K562 (cell line): ENCODE results near the gene CSNK1A1. TPM values are rescaled to one million over a fixed set of nuclear protein-coding genes. Genes with fewer than 3 reads are reported as not detected.

Experiments
- BHLHE40 ChIP-seq: IDR thresholded peaks from 2 replicates; pipeline ENCODE4 v1.6.1; 2011; ENCODE audit warnings: low read length, improper control_type of control experiment
- GABPA ChIP-seq: fragments of 200-800 bp; sonication (Bioruptor generic); conservative IDR thresholded peaks from 2 replicates; pipeline ENCODE4 v1.6.1; 2016; ENCODE audit warnings: low read depth, missing genetic modification characterization, missing compliant biosample characterization
- GABPB1 ChIP-seq: sonication (generic); formaldehyde crosslinking; IDR thresholded peaks from 2 replicates; pipeline ENCODE4 v1.8.0; 2022; ENCODE audit warnings: mild to moderate bottlenecking, missing genetic modification reagents
- HNRNPLL ChIP-seq: fragments of 200-400 bp; formaldehyde crosslinking; IDR thresholded peaks from 2 replicates; pipeline ENCODE4 v1.6.1; 2017; ENCODE audit warnings: low read length, low read depth, mild to moderate bottlenecking; ENCODE audit not compliant: poor library complexity, severe bottlenecking
- HSF4 ChIP-seq: fragments of 250-450 bp; sonication (Bioruptor Pico); IDR thresholded peaks from 2 replicates; pipeline ENCODE4 v2.1.2; 2022; ENCODE audit warnings: mild to moderate bottlenecking, moderate library complexity, borderline replicate concordance
- NFIC ChIP-seq: fragments of 450-650 bp; IDR thresholded peaks from 2 replicates; pipeline ENCODE4 v1.6.1; 2017; ENCODE audit warnings: mild to moderate bottlenecking, inconsistent platforms
- NFYB ChIP-seq: IDR thresholded peaks from 2 replicates; pipeline ENCODE4 v1.6.1; 2011; ENCODE audit warnings: mild to moderate bottlenecking, moderate library complexity; ENCODE audit not compliant: insufficient read length; ENCODE audit errors: extremely low read depth
- NKRF ChIP-seq: fragments of 450-650 bp; IDR thresholded peaks from 2 replicates; pipeline ENCODE4 v1.6.1; 2016; ENCODE audit warnings: borderline replicate concordance
- NR2C2 ChIP-seq, 2 experiments: fragments of 200-800 bp in 1 of 2; sonication (Bioruptor generic) in 1 of 2; sonication (generic) in 1 of 2; formaldehyde crosslinking in 1 of 2; IDR thresholded peaks; 2 replicates each; pipeline versions ENCODE4 v1.6.1 to v1.8.0; 2016 to 2022; ENCODE audit warnings: mild to moderate bottlenecking in 1 of 2, missing compliant biosample characterization in 1 of 2, missing genetic modification characterization in 1 of 2, missing genetic modification reagents in 1 of 2
- POLR2B ChIP-seq: fragments of 450-650 bp; IDR thresholded peaks from 2 replicates; pipeline ENCODE4 v1.6.1; 2018; ENCODE audit warnings: low read depth; ENCODE audit not compliant: partially characterized antibody
- SMARCC2 ChIP-seq: fragments of 450-650 bp; IDR thresholded peaks from 2 replicates; pipeline ENCODE4 v1.6.1; 2017; ENCODE audit warnings: antibody characterized with exemption, moderate library complexity, mild to moderate bottlenecking, low read depth
- TAF1 ChIP-seq: IDR thresholded peaks from 2 replicates; pipeline ENCODE4 v1.6.1; 2011; ENCODE audit warnings: mild to moderate bottlenecking, low read length, moderate library complexity; ENCODE audit not compliant: insufficient read depth, control insufficient read depth, severe bottlenecking; ENCODE audit errors: extremely low read depth
- U2AF1 ChIP-seq: fragments of 200-400 bp; formaldehyde crosslinking; optimal IDR thresholded peaks from 2 replicates; pipeline ENCODE3; 2017; ENCODE audit warnings: mild to moderate bottlenecking, low read depth, low read length, moderate library complexity
- ZNF184 ChIP-seq: sonication (generic); formaldehyde crosslinking; IDR thresholded peaks from 2 replicates; pipeline ENCODE4 v1.5.0; 2020; ENCODE audit warnings: missing genetic modification reagents
- ZNF239 ChIP-seq: fragments of 250-450 bp; sonication (Bioruptor Pico); IDR thresholded peaks from 2 replicates; pipeline ENCODE4 v1.4.0; 2020; ENCODE audit warnings: mild to moderate bottlenecking
- ZNF445 ChIP-seq: fragments of 250-450 bp; sonication (Bioruptor Pico); IDR thresholded peaks from 2 replicates; pipeline ENCODE4 v1.4.0; 2020; ENCODE audit warnings: low read depth, mild to moderate bottlenecking, moderate library complexity
- ZNF589 ChIP-seq: fragments of 200-800 bp; sonication (Bioruptor generic); IDR thresholded peaks from 2 replicates; pipeline ENCODE4 v1.6.1; 2016; ENCODE audit warnings: low read depth, missing genetic modification characterization, missing compliant biosample characterization
- polyA plus RNA-seq, 8 experiments: library from polyadenylated mRNA; depleted of rRNA in 4 of 8; stranded (reverse) in 5 of 8; unstranded in 3 of 8; fragments of >200 nt; fragmentation: Nextera tagmentation in 2 of 8; fragmentation: Illumina TruSeq in 1 of 8; extraction: Ambion mirVana in 2 of 8; extraction: Trizol in 1 of 8; gene quantifications; 2 replicates each; pipeline versions ENCODE4 v1.2.1 to v1.2.3, GENCODE V29; 2011 to 2014; ENCODE audit warnings: inconsistent platforms in 1 of 8, missing spikeins in 1 of 8
- total RNA-seq, 7 experiments: library from RNA; depleted of rRNA in 6 of 7; stranded (reverse); fragments of >200 nt in 6 of 7; fragmentation: Illumina TruSeq in 2 of 7; extraction: Trizol in 2 of 7; gene quantifications; 2 replicates each; pipeline versions ENCODE4 v1.2.1 to v1.2.3, GENCODE V29; 2011 to 2021; ENCODE audit warnings: low replicate concordance in 1 of 7
- TF ChIP-seq, protein P1 (sequence below), 3 experiments: fragments of 200-800 bp in 1 of 3; sonication (Bioruptor generic) in 1 of 3; sonication (generic) in 1 of 3; formaldehyde crosslinking in 1 of 3; IDR thresholded peaks; 2 replicates each; pipeline versions ENCODE4 v1.6.1 to v1.8.0; 2016 to 2022; ENCODE audit warnings: mild to moderate bottlenecking in 2 of 3, missing compliant biosample characterization in 2 of 3, missing genetic modification characterization in 2 of 3, missing genetic modification reagents in 1 of 3
- TF ChIP-seq, protein P2 (sequence below), 2 experiments: fragments of 450-650 bp in 1 of 2; sonication (generic) in 1 of 2; formaldehyde crosslinking in 1 of 2; IDR thresholded peaks in 1 of 2; conservative IDR thresholded peaks in 1 of 2; 2 replicates each; pipeline versions ENCODE4 v1.6.1 to v1.8.1; 2016 to 2023; ENCODE audit warnings: mild to moderate bottlenecking in 2 of 2, moderate library complexity in 2 of 2, inconsistent platforms in 1 of 2, missing genetic modification reagents in 1 of 2

CSNK1A1 gene
- total and polyA plus RNA-seq, 9 of the 15 experiments (the other 6 are each of a cell fraction or from before 2014, with no cell fraction given), result 49.1 to 196 (median 154) TPM

DNA sequence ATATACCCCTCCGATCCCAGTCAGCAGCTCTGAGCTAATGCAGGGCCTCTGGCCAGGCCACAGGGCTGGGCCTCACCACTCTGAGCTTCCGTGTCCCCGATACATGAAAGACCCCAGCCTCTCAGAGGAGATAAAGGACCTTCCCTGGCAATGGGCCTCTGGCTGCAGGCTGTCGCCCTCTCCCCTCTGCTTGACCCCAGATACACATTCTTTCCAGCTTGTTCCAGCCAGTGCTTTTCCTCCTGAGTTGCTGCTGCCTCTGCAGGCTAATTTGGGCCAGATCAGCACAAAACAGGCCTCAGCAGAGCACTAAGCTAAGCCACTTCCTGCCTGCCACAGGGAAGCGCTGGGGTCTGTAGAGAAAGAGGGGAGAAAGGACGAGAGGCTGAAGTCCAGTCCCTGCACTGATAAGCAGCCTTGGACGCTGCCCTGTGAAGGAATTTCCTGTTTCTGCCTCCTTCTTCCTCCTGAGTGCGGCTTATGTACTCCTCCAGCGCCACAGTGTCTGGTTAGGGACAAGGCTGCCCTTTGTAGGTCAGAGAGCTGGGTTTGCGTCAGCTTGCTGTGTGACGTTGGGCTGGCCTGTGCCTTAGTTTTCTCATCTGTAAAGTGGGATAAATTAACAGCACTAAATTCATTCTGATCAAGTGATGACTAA lies 99.1 kb downstream of the CSNK1A1 start (continued):
- TF ChIP-seq ZNF445 (CRISPR knock-in tag) (no peak), SMARCC2 (0 out of 2 replicates have a peak, but pooled peaks have one; percentile 54), TAF1 (peak; percentile 18), NFIC (peak; percentile 41), GABPA (tag) (peak; percentile 80), ZNF184 (CRISPR knock-in tag) (no peak), BHLHE40 (no peak), U2AF1 (no peak), NFYB (no peak), HSF4 (CRISPR knock-in tag) (no peak), ZNF239 (CRISPR knock-in tag) (peak; percentile 18; the same call in 1 of the 2 replicates), HNRNPLL (peak; percentile 46), NKRF (peak; percentile 63; the same call in 1 of the 2 replicates), NR2C2 (CRISPR knock-in tag; IDR thresholded peaks at IDR 0.05) (no peak; the same call in 1 of the 2 replicates), NR2C2 (tag; IDR thresholded peaks at IDR 0.05) (peak; percentile 82), ZNF589 (CRISPR knock-in tag) (no peak), POLR2B (no peak), GABPB1 (peak; percentile 66; the same call in 1 of the 2 replicates)
- TF ChIP-seq, protein P1, sequence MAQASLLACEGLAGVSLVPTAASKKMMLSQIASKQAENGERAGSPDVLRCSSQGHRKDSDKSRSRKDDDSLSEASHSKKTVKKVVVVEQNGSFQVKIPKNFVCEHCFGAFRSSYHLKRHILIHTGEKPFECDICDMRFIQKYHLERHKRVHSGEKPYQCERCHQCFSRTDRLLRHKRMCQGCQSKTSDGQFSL (CRISPR knock-in tag; IDR thresholded peaks at IDR 0.05), result no peak
- TF ChIP-seq, protein P1 (tag; IDR thresholded peaks at IDR 0.05), result no peak
- TF ChIP-seq, protein P2, sequence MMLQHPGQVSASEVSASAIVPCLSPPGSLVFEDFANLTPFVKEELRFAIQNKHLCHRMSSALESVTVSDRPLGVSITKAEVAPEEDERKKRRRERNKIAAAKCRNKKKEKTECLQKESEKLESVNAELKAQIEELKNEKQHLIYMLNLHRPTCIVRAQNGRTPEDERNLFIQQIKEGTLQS (IDR thresholded peaks at IDR 0.05), result peak; percentile 80
- TF ChIP-seq, protein P2 (CRISPR knock-in tag; conservative IDR thresholded peaks at IDR 0.05), result peak; percentile 51; the same call in 1 of the 2 replicates
